ENCODE measurements around the gene GPR39.

GPR39 gene

GRCh38 chr2:132620115-132620514 lies 203.5 kb downstream of the GPR39 start:
- H3K27ac ChIP-seq: no peak overlapping the region
- TF ChIP-seq ZFX (IDR thresholded peaks at IDR 0.05) (no peak), CTCF (conservative IDR thresholded peaks at IDR 0.05) (no peak)

DNA sequence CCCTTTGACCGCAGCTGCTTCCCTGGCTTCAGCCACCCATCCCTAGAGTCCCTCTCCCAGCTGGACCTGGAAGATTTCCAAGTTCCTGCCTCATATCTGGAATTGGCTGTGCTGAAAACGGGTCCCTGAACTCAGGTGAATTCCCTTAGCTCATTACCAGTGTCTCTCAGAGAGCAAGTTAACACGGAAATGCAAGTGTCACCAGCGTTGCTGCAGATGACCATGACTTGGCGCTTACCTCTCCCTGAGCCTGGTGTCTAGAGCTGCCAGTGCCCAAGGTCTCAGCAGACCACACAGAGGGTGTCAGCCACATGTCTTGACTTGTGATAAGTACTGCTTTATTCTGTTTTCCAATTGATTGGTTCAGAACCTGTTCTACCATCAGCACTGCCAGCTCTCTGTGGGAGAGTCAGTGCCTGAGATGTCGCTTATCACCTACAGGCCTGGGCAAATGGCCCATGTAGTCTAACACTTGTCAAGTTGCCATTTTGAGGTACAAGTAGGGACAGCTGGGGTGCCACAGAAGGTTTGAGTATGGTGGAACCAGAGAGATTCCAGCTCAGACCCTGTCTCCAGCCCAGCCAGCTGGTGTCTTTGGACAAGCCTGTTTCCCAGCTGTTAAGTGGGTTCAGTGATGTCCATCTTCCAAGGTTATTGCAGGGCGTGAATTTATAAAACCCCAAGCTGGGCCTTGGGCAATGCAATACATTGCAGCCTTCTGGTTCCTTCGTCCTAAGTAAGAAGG lies 204.7 kb downstream of the GPR39 start:
- TF ChIP-seq CTCF (conservative IDR thresholded peaks at IDR 0.05) (no peak), ZFX (IDR thresholded peaks at IDR 0.05) (no peak)
- H3K27ac ChIP-seq: peak overlapping the region; percentile 7; the same call in 1 of the 2 replicates

GRCh38 chr2:132623096-132623839 lies 206.7 kb downstream of the GPR39 start:
- TF ChIP-seq CTCF (conservative IDR thresholded peaks at IDR 0.05) (no peak), ZFX (IDR thresholded peaks at IDR 0.05) (no peak)
- no peak overlapping the region for H3K27ac ChIP-seq

DNA sequence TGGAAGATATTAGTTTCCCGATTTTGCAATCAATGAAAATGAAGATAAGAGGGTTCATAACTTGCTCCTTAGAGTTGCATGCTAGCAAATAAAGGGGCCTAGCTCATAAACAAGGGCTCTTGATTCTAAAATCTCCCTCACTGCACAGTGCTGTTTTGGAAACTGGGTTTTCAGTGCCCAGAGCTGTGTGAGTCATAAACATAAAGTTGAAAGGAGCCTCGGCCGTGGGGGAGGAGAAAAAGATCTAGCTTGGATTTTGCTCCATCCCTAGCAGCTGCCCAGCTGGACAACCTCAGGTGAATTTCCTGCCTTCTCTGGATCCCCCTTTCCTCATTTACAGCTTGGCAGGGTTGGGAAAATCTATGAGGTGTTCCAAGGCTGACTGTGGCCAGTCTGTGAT lies 210.9 kb downstream of the GPR39 start:
- H3K27ac ChIP-seq: no peak overlapping the region
- no peak for TF ChIP-seq ZFX (IDR thresholded peaks at IDR 0.05)
- no peak for TF ChIP-seq CTCF (conservative IDR thresholded peaks at IDR 0.05)

DNA sequence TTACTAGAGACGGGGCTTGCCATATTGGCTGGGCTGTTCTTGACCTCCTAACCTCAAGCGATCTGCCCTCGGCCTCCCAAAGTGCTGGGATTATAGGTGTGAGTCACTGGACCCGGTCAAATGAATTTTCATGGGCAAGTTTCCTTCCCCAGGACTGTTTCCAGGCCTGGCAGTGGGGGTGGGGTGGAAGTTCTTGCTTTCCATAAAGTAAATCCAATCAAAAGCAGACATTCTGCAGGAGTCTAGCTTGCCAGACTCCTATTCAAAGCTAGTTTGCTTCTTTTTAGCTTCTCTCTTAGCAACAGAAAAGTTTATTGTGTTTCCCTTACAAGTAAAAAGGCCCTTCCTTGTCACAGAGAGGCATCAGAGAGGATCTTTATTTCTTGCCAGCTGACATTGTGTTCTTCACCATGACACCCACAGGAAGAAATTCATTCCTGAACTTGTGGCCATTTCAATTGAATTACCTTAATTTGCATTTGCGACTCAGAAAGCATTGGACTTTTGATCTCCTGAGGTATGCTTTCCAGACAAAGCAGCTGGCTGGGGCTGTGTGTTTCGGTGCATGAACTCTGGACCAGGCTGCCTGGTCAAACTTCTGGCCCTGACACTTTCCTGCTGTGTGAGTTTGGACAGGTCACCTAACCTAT lies 215.5 kb downstream of the GPR39 start:
- no peak for TF ChIP-seq ZFX (IDR thresholded peaks at IDR 0.05)
- no peak for TF ChIP-seq CTCF (conservative IDR thresholded peaks at IDR 0.05)
- H3K27ac ChIP-seq: no peak overlapping the region

GRCh38 chr2:132633635-132634034 lies 217.0 kb downstream of the GPR39 start:
- no peak for TF ChIP-seq ZFX (IDR thresholded peaks at IDR 0.05)
- TF ChIP-seq CTCF (conservative IDR thresholded peaks at IDR 0.05): no peak
- H3K27ac ChIP-seq: no peak overlapping the region

DNA sequence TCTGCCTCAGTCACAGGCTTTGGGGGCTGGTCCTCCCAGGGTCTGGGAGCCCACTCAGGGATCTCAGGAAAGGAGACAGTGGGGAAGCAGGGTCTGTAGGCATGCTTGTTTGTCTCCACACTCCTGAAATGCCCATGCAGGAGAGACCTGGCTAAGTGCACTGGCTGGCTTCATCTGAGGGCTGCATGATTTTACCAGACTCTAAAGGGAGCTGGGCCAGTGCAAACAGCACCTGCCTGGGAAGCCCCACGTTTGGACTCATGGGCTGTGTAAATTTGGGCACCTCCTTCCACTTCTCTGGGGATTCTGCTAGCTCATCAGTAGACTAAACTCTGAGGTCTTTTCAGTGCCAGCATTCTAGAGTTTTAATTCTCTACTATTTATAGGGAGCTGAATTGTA lies 219.7 kb downstream of the GPR39 start:
- no peak overlapping the region for H3K27ac ChIP-seq
- no peak for TF ChIP-seq CTCF (conservative IDR thresholded peaks at IDR 0.05)
- TF ChIP-seq ZFX (IDR thresholded peaks at IDR 0.05): no peak

Measured in C4-2B (cell line).